Stimulated activated CD8-positive, alpha-beta memory T cell treated with anti-CD3 and anti-CD28 coated beads, Interleukin-7, amount 100 ng/mL, for 24 hours (primary cell): ENCODE measurements around the gene EHBP1.

Experiments
- DNase-seq: peaks from one replicate; pipeline ENCODE4 v3.0.0-alpha.2; 2020; ENCODE audit warnings: low read depth

The EHBP1 gene

GRCh38 chr2:62884514-62884913 lies 179.0 kb downstream of the EHBP1 start:
- no peak for DNase-seq

DNA sequence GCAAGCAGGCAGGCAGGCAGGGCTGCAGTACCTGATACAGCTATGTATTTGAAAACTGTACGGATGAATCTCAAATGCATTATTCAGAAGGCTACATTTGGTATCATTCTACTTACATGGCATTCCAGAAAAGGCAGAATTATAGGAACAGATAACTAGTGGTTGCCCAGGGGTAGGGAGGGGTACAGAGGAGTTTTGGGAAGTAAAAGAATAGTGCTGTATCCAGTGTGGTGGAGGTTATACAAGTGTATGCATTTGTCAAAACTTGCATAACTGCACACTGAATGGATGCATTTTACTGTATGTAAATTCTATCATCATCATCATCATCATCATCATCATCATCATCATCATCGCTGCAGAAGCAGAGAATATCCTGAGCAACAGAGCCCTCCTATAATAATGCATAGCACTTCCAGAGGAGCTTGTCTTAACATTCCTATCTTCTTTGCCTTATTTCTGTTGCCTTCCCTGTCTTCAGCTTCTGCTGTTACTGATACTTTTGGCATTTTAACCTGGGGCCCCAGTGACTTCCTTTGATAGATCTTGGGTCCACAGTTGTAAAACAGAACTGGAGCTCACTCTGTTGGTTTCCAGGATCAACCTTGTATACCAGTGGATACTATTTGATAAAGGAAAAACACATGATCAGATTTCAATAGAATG lies 189.6 kb downstream of the EHBP1 start:
- no peak for DNase-seq

DNA sequence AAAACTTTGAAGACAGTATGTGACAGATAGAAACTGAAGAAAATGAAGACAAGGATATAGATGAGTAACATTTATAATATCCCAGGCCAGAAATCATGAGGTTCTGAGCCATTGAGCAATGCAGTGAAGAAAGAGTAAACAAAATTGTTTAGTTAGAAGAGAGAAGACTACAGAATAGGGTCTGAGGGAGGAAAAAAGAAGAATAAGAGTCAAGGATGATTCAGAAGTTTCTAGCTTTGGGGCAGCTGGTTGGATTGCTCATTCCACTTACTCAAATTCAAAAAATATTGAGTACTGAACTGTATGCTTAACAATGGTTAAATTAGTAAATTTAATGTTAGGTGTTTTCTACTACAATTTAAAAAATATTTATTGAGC lies 190.1 kb downstream of the EHBP1 start:
- DNase-seq: no peak

DNA sequence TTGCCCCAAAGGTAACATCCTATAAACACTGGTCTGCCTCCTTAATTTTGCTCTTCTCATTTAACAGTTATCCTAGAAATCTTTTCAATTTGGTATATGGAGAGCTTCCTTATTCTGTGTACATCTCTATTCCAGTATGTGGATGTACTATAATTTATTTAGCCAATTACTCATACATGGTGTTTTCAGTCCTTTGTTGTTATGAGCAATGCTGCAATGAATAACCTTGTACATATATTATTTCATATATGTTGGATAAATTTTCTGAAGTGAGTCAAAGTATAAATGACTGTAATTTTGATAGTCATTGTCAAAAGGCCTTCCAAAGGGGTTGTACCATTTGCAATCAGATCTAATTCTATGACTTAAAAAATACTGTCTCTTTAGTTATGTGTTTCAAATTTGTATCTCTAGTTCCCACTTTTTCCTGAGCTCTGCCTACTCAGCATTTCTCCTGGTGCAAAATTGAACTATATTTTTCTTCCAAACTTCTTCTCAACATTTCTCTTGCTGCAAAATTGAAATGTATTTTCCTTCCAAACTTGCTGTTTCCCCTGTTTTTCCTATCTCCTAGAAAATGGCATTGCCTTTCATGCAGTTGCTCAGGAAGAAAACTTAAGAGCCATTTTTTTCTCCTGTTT lies 191.8 kb downstream of the EHBP1 start:
- DNase-seq: no peak

GRCh38 chr2:62904344-62904743 lies 198.8 kb downstream of the EHBP1 start:
- DNase-seq: no peak

- no peak for DNase-seq
These were observed 202.6 kb downstream of the EHBP1 start for GRCh38 chr2:62908145-62908544.

DNA sequence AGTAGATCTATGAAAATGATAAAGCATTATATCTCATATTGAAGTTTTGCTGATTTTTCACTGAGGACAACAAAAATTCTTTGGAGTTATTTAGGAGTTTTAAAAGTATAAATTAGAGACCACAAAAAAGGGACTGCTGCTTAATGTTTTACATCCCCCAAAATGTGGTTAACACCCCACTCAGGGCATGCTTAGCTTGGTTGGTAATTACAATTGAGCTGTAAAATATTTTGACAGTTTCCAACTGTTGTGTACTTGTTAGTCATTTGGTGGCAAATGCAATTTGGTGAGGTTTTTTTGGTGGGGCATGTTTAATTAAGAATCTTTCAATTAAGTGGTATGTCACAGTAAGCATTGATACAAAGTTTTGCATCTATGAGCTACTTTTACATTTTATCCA lies 207.8 kb downstream of the EHBP1 start:
- DNase-seq: no peak

DNA sequence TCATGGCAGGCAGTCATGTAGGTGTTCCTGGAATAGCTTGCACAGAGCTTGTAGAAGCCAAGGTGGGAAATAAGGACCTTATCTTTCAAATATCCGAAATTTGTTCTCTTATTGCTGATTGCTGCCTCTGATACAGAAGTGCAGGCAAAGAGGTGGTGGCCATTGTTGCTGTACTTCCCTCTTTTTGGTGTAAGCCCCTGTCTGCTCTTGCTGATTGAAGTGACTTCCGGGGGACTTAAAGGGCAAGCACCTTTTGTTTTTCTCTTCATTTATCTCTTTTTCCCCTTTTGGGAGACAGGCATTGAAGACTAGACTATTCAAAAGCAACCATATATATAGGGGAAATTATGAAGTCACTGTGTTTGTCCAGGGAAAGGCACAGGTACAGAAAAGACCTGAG lies 213.5 kb downstream of the EHBP1 start:
- DNase-seq: no peak

DNA sequence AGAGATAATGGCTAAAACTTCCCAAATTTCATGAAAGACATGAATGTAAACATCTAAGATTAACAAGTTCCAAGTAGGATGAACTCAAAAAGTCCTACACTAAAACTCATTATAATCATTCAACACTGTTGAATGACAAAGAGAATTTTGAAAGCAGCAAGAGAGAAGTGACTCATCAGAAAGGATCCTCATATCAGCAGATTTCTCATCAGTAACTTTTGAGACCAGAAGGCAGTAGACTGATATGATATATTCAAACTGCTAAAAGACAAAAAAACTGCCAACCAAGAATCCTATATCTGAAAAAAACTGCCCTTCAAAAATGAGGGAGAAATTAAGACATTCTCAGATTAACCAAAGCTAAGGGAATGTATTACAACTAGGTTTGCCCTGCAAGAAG lies 214.6 kb downstream of the EHBP1 start:
- DNase-seq: no peak

DNA sequence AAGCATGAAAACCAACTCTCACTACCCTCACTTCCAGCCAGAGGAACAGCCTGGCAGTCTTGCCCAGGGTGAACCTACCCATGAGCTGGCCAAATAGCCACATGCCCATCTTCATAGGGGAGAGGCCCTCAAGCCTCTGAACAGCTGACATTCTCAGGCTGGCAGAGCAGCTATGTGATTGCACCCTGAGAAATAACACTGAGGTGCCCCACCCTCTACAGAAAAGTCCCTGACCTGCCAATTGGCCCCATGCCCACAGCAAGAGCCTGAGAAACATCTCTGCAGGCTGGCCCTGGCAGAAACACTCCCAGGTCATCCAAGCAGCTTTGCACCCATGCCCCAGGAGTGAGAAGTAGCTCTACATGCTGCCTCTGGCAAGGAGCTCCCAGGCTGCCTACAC lies 217.7 kb downstream of the EHBP1 start:
- DNase-seq: no peak

- no peak for DNase-seq
These were observed 218.4 kb downstream of the EHBP1 start for GRCh38 chr2:62923881-62924280.

- DNase-seq: no peak
These were observed 222.5 kb downstream of the EHBP1 start for GRCh38 chr2:62928015-62928414.

DNA sequence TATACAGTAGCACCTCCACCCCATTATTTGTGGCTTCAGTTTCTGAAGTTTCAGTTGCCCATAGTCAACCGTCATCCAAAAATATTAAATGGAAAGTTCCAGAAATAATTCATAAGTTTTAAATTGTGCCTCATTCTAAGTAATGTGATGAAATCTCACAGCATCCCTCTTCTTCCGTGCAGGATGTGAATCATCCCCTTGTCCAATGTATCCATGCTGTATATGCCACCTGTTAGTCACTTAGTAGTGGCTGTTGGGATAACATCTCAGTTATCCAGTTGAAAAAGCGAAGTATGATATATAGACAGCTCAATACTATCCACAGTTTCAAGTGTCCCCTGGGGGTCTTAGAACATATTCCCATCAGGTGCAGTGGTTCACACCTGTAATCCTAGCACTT lies 226.0 kb downstream of the EHBP1 start:
- no peak for DNase-seq

DNA sequence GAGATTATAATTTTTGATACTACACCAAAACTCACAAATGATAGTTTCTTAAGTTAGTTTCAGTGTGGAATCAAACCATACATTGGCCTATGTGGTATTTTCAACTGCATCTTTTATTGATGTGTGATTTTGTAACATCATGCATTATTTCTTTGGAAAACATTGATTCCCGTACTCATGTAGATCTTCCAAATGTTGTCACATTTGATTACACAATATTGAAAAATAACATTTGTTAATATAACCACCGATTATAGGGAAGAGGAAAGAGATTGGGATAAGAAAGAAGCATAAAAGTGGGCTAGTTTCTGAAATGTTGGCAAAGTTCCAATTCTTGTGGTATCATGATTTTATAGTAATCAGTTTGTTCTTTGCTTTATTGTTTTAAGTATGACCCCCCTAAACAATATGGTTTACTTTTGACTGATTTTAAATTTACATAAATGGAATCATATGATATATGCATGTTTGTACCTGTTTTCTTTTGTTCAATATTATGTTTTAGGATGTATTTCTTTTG lies 227.9 kb downstream of the EHBP1 start:
- no peak for DNase-seq

GRCh38 chr2:62934517-62934916 lies 229.0 kb downstream of the EHBP1 start:
- DNase-seq: no peak

- DNase-seq: no peak
These were observed 232.6 kb downstream of the EHBP1 start for GRCh38 chr2:62938126-62938525.

GRCh38 chr2:62939735-62940491 lies 234.4 kb downstream of the EHBP1 start:
- no peak for DNase-seq

GRCh38 chr2:62940697-62941096 lies 235.2 kb downstream of the EHBP1 start:
- DNase-seq: no peak

GRCh38 chr2:62941413-62941812 lies 235.9 kb downstream of the EHBP1 start:
- DNase-seq: no peak

DNA sequence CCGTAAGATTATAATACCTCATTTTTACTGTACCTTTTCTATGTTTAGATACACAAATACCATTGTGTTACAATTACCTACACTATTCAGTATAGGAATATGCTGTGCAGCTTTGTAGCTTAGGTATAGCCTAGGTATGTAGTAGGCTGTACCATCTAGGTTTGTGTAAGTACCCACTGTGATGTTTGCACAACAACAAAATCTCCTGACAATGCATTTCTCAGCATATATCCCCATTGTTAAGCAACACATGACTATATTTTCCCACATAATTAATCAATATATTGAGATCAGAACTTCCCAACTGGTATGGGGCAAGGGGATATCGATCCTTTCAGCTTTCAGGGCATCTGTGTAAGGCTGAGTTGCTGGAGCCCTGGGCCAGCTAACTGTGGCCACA lies 238.8 kb downstream of the EHBP1 start:
- DNase-seq: no peak

DNA sequence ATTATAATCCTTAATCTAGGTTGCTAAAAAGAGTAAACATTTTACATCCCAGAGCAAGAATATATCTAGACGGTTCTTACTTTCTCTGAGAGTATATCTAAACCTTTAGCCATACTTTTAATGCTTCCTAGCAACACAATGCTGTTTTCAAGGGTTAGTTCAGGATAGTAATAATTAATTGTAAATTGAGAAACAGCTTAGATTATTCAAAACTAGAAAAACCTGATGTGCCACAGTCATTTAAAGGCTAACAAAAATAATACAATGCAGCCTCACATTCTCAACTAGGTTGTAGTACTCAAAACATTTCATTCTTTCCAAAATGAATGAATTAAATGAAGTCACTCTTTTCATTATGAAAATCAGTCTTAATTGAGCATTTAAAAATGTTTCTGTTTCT lies 241.9 kb downstream of the EHBP1 start:
- DNase-seq: no peak

- no peak for DNase-seq
These were observed 251.1 kb downstream of the EHBP1 start for GRCh38 chr2:62956651-62957050.

GRCh38 chr2:62958206-62958605 lies 252.7 kb downstream of the EHBP1 start:
- no peak for DNase-seq
